Embryonic facial prominence (tissue), 1 donor: ENCODE data around the gene DPP3.
"Not testable (repeated sequence)": the region's sequence is repeated elsewhere in the genome, so short reads cannot be mapped to it uniquely, and the experiment has no call there.

Experiments
- DNase-seq: peaks from one replicate; pipeline ENCODE4 v3.0.0-alpha.2; 2016; ENCODE audit errors: extremely low spot score

The DPP3 gene

DNA sequence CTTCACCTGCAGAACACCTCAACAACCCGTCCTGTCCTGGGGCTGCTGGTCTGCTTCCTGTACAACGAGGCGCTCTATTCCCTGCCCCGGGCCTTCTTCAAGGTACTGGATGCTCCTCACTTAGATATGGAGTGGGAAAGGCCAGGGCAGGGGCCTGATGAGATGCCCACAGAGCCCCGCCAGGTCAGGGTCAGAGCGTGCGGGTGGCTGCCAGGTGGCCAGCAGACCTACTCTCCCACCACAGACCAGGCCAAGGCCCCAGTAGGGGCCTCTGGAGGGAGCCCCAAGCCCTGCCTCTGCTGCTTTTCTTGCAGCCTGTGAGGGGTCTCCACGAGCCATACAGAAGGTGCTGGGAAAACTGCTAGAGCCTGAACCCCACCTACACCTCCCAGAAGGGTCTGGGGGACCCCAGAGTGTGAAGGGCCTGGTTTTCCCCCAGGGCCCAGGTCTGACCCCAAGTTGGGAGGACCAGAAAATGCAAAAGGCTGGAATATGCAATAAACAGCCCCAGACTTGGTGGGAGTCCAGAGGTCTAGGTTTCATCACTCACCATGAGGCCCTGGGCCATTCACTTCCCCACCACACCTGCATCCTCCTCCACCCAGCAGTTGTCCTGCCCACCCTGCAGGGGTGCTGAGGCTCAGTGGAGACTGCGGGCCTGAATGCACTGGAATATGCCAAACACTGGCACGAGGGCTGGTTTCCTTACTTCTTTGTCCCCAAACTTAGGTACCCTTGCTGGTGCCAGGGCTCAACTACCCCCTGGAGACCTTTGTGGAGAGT lies 50.9 kb downstream of the DPP3 start:
- DNase-seq = no peak

DNA sequence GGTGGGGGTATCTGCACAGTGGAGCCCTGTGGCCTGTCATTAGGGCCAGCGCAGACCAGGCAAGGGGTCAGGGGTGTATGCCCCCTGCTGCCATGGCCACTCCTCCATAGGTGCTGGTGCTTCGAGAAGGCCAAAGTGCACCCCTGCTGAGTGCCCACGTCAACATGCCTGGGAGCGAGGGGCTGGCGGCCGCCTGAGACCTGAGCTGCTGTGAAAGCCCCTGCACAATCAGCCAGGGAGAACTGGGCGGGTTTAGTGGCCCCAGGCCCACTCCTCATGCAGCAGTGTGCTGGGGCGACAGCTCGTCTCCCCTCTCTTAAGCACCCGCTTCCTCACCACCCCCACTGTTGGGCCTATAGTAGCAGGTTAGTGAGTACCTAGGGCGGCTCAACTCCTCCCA lies 51.6 kb downstream of the DPP3 start:
- no peak for DNase-seq

DNA sequence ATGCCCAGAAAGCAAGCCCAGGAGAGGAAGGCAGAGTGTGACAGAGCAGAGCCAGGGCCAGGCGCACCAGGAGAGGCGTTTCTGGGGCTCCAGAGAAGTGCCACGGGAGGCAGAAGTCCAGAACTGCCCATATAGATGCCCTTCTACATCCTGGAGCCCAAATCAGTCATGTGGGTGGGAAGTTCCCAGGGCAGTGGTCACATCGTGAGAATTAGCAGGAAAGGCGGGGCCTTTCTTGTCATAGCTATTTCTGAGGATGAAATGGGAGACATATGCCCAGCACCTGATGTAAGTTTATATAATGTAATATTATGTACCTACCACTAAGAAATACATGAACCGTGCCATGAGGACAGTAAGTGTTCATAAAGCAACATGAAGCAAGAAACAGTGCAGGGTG lies 52.5 kb downstream of the DPP3 start:
- DNase-seq = no peak

DNA sequence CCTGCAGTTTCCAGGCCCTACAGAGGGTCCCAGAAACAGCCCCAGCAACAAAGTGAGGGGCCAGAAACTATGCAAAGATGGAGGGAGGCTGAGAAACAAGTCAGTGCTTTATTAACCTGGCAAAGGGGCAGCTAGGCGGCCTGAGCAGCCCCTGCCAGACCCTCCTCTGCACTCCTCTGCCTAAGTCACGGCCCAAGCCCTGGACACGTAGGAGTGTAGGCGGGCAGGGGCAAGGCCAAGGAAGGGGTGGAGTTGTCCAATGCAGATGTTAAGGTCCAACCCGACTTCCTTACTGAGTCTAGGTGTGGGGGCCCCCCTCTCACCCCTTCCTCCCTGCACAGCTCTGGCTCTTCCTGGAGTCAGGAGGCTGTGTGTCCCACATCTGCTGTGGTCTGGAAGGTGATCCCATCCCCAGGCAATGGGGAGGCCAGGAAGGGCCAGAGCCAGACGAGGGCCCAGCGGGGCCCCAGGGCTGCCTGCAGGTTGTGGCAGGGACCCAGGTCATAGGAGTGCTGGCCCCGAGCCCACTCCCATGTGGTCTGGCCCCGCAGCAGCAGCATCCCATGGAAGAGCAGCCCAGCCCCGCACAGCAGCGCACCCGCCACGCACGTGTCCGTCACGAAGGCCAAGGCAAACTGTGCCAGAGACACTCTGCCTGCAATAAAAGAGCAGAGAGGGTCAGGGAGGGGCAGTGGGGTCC lies 59.1 kb downstream of the DPP3 start:
- no peak for DNase-seq

DNA sequence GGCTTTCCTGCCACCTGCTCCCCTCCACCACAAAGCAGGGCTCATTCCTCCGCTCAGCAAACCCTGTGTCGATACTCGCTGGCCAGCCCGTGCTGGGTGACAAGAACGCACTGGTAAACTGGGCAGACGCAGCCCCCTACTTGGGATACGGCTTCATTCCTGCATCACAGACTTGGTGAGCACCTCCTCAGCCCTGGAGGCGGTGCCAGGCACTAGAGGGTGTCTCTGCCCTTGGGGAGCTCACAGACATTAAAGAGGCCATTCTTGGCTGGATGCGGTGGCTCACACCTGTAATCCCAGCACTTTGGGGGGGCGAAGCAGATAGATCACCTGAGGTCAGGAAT lies 59.6 kb downstream of the DPP3 start:
- DNase-seq = no peak

DNA sequence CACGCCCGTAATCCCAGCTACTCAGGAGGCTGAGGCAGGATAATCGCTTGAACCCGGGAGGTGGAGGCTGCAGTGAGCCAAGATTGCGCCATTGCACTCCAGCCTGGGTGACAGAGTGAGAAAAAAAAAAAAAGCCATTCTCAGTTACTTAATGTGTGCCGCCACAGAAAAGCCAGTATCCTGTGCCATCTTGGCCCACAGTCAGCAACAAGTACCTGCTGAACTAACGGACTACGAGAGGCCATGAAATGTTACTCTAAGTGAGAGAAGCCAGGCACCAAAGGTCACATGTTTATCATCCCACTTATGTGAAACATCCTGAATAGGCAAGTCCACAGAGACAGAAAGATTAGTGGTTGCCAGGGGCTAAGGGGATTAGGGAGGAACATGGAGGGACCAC lies 60.4 kb downstream of the DPP3 start:
- not testable (repeated sequence) for DNase-seq

DNA sequence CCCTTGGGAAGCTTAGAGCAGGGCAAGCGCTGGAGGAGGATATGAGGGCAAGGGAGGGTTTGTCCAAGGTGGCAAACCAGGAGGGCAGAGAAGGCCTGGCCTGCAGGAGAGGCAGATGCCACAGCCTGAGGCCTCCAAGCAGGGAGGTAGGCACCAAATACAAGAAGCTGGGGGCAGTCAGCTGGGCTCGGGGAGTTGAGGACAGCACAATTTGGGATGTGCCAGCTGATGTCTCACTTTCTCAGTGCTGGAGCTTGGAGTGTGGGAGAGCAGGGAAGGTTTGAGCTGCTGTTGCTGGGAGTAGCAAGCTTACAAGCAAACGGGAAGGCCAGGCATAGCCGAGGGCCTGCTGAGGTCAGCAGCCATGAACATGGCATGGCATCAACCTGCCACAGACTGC lies 61.7 kb downstream of the DPP3 start:
- no peak for DNase-seq

DNA sequence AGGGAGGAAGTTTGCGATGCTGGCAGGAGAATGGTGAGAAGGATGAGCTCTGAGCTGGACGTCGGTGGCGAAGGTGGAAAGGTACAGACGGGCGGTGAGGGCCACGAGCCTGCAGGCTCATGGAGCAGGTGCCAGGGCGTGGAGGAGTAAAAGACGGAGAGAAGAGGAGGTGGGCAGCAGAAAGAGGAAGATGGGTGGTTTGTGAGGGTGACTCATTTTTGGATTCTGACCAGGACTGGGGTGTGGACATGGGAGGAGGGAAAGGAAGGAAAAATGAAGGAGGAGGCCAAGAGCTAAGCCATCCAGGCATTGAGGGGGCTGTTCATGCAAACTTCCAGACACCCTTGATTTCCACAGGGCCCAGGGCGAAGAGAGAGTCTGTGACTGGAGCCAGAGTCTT lies 62.1 kb downstream of the DPP3 start:
- DNase-seq = no peak

DNA sequence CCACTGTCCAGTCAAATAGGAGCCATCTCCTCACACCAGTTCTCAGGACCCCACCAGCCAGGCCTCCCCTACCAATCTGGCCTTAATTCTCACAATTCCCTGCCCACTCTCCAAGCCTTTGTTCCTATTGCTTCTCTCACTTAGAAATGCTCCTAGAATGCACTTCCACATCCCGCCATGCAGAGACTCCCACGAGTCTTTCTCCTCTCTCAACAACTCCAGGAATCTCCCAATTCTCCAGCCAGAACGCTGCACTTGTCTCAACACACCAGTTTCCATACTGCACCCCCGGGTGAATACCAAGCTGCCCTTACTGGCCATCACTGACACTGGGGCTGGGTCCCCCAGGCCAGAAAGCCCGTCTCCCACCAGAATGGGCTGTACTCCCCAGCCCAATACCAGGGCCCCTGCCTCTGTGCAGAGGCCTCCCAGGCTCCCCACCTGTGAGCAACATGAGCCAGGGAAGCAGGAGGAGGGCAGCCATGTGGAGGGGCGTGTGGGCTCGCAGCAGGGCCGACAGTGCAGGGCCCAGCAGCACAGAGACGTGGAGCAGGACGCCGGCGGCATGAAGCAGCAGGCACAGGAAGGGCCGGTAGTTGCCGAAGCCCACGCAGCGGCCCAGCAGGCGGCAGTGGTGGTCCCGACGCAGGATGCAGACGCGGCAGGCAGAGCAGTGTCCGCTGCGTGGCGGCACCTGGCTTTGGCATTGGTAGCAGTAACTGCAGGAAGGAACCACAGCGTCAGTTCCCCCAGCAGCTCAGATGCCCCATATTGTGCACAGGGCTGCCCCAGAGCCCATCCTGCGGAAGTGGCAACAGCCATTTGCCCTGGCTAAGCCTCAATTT lies 63.3 kb downstream of the DPP3 start:
- no peak for DNase-seq

DNA sequence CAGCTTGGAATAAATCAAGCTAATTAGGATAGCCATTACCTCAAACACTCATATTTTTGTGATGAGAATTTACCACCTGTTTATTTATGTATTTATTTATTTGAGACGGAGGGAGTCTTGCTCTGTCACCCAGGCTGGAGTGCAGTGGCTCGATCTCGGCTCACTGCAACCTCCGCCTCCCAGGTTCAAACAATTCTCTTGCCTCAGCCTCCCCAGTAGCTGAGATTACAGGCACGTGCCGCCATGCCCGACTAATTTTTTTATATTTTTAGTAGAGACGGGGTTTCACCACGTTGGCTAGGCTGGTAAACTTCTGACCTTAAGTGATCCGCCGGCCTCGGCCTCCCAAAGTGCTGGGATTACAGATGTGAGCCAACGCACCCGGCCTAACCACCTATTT lies 64.7 kb downstream of the DPP3 start:
- not testable (repeated sequence) for DNase-seq

DNA sequence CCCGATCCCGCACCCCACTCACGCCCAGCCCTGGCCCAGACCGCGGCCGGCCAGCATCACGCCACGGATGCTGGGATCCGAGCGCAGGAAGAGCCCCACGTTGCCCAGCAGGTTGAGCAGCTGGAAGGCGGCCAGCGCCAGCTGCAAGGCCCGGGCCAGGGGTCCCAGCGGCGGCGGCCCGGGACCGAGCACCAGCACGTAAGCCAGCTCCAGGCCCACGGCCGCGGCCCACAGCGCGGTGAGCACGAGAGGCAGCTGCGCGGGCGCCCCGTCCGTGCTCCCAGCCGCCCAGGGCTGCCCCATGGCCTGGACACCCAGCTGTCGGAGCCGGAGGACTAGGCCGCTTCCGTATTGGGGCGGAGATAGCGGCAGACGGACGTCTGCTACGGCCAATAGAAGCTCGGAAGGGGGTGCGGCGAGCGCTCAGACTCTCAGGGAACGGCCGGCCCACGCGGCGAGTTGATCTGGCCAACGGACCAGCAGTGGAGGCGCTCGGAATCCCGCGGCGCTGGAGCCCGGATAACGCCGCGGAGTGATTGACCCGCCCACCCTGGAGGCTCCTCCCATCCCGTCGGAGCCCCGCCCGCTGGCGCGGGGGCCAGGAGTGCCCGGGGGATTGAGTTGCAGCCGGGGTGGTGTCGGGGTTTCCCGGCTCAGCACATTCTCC lies 65.6 kb downstream of the DPP3 start, which contains the start of gene ZDHHC24:
Gene ZDHHC24 (minus strand): TSS at position 348 of the 667 bp plus-strand sequence. CDS start 45 bp downstream, at position 303.
- DNase-seq = peak; percentile 75

DNA sequence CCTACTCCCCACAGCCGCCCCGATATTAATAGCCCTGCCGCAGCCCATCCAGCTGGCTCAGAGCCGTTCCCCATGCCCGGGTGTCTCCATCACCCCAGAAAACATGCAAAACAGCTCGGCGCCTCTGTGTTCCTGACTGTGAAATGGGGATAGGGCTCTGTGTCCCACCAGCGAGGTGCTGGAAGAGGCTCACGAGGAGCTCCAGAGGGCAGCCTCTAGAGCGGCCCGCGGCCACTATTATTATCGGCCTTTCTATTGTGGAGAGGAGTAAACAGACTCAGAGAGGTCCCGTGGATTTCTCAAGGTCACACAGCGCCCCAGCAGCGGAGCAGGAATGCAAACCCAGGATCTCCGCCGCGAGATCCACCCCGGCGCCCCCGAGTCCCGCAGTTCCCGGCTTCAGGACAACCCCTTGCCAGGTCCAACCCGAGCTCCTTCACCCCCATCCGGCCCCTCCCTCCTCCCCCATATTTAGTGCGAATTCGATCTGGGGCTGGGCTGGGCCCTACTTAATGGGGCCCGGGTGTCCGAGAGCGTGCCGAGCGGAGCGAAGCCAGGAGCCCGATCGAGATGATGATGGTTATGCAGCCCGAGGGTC lies 66.2 kb downstream of the DPP3 start, which contains the start of gene ACTN3:
Gene ACTN3 (plus strand): TSS at position 536 of the 598 bp plus-strand sequence. CDS start 35 bp downstream, at position 571.
- DNase-seq = no peak

DNA sequence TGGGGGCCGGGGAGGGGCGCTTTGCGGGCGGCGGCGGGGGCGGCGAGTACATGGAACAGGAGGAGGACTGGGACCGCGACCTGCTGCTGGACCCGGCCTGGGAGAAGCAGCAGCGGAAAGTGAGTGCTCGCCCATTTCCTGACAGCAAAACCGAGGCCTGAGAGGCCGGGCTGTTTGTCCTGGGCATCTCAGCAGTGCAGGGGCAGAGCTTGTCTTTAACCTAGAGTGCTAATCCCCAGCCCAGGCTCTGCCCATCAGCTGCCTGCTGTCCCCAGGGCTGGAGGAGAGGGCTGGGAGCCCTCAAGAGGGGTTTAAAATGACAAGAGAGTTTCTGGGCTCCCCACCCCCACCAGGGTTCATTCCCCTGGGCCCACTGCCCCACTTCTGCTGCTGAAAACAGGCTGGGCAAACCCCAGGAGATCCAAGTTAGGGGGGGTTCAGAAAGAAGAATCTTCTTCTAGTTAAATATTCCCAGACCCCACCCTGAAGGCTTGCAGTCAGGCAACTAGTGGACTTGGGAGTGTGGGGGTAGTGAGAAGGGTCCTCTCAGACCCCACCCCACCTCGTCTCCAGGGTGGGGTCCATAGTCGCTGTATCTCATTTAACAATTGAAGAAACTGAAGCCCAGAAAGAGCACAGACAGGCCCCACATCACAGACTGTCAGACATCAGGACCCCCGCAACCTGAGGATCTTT lies 66.9 kb downstream of the DPP3 start:
- DNase-seq = no peak

DNA sequence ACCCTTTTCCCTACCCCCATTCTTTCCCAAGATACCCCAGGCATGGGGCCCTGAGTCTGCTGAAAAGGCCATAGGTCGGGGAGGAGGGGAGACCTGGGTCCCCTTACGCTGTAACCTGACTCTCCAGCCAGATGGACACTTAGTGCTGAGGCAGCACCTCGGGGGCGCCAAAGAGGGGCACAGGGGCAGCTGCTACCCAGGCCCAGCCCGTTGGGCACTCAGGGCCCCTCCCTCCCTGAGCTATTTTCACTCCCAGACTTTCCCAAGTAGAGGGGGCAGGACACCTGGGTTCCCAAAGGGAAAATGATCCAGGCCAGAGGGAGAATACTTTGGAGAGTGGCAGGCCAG lies 67.4 kb downstream of the DPP3 start:
- DNase-seq = no peak

DNA sequence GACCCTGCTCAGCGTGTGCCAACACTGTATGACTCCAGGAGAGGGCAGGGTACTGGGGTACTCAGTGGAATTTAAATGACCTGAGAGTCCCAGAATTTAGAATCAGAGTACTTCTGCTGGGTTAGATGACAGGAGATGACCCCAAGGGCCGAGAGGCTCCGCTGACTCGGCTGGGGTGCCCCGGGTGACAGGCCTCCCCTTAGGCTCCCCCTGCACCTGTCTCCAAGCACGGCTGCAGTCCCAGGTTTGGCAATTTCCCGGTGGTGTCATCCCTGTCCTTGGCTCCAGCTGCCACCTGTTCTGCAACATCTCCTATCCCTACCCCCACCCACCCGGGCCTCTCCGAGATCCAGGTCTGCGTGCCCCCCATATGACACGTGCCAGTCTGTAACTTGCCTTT lies 67.8 kb downstream of the DPP3 start:
- DNase-seq = no peak

DNA sequence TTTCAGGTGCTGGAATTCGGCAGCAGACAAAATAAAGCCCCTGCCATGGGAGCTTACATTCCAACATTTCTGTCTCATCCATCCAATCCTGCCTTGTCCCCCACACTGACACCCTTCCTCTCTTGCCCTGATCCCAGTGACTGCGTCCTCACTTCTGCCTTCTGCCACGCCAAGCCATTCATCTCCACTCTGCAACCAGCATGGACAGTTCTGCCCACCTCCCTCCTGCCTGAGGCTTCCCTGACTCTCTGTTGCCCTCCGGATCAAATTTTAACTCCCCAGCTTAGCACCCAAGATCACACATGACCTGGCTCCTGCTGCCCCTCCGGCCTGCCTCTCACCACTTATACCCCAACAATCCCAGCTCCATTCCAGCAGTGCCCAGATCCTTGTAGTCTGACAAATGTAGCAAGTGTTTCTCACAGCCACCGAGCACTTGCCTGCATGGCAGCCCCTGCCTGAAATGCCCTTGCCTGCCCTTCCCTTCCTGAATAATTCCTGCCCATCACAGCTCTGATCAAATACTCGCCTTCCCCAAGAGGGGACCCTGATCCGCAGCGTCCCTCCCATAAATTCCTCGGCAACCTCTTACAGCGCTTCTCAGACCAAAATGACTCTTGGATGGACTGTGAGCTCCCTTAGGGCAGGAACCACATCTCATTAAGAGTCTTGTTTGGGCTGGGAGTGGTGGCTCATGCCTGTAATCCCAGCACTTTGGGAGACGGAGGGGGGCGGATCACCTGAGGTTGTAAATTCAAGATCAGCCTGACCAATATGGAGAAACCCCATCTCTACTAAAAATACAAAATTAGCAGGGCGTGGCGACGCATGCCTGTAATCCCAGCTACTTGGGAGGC lies 68.8 kb downstream of the DPP3 start:
- DNase-seq = no peak

DNA sequence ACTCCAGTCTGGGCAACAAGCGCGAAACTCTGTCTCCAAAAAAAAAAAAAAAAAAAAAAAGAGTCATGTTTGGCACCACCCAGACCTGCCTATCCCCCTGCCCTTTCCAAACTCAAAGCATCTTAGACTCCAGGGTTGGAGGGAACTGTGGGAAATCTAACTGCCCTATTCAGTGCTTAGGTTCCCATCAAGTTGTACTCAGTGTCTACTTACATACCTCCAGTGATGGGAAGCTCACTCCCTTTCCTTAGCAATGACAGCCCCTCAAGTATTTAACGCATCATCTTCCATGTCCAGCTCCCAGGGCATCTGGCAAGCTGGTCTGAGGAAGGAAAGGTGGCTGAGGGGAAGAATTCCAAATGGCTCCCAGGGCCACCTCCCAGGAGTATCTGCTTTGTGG lies 69.5 kb downstream of the DPP3 start:
- no peak for DNase-seq

DNA sequence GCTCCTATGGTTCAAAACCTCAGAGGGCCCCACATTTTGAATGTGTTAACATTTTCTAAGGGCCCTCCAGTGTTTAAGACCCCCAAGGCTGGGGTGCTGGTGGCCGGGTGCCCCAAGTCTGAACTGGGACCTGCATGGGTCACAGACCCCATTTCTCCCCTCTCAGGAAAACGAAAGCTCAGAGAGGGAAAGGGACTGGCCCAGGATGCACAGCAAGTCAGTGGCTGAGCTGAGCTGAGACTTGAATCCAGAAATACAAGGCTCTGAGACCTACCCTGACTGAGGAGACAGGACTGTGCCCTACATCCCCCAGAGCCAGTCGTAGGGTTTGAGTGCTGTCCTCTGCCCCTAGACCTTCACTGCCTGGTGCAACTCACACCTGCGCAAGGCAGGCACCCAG lies 70.7 kb downstream of the DPP3 start:
- DNase-seq = no peak

DNA sequence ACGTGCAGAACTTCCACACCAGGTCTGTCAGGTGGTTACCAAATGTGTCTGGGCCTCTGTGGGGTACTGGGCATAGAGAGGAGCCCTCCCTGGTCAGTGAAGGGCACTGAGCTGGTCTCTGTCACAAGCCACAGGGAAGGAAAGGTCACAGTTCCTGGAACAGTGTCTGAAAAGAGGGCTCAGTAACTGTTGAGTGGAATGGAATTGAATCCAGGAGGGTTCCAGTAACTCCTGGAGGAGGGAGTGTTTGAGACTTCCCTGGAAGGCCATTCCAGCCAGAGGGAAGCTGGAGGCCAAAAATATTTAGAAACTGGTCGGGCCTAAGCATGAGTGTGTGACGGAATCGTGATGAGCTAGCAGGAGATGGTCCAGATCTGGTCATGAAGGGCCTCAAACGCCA lies 74.4 kb downstream of the DPP3 start:
- DNase-seq = no peak

DNA sequence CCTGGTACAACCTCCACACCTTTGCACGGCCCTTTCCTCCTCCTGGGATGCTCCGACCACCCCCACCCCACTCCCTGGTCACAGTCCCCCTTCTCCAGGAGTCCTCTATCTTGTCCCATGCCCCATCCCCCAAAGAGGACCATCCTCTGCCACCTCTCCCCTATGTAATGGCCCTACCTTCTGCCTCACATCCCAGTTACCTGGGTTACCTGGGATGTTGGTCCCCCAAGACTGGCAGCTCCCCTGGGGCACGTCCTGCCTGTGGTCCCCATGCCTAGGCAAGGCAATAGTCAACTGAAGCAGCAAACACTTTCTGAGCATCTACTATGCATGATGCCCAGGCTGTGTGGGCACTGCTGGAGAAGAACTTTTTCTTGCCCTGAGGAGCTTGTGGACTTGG lies 75.2 kb downstream of the DPP3 start:
- DNase-seq = no peak
